Nephron (organoid): Measurements from ENCODE around the gene ETV3L.

Source experiments
- H3K27ac Mint-ChIP-seq, 3 experiments: 2 replicates each; pipeline ENCODE4 v1.8.0; 2020; ENCODE audit warnings: mixed read lengths in 3 of 3, mild to moderate bottlenecking in 2 of 3, moderate library complexity in 1 of 3
- H3K27me3 Mint-ChIP-seq: 2 replicates; pipeline ENCODE4 v1.8.0; 2021; ENCODE audit warnings: low read depth, mild to moderate bottlenecking, moderate library complexity, mixed read lengths
- H3K36me3 Mint-ChIP-seq: 2 replicates; pipeline ENCODE4 v1.8.0; 2020; ENCODE audit warnings: low read depth, mixed read lengths
- H3K4me1 Mint-ChIP-seq: 2 replicates; pipeline ENCODE4 v1.8.0; 2020; ENCODE audit warnings: mixed read lengths
- H3K4me3 Mint-ChIP-seq, 3 experiments: 2 replicates each; pipeline ENCODE4 v1.8.0; 2020; ENCODE audit warnings: mild to moderate bottlenecking in 3 of 3, mixed read lengths in 3 of 3, moderate library complexity in 2 of 3
- H3K9me3 Mint-ChIP-seq: 2 replicates; pipeline ENCODE4 v1.8.0; 2020; ENCODE audit warnings: mixed read lengths
- CTCF ChIP-seq, 3 experiments: fragments of 200-600 bp; sonication (generic); IDR thresholded peaks; one replicate each; pipeline ENCODE4 v1.5.0; 2021; ENCODE audit warnings: antibody characterized with exemption in 3 of 3; ENCODE audit not compliant: unreplicated experiment in 3 of 3

Gene ETV3L

GRCh38 chr1:157043685-157044084 is 55.9 kb downstream of the ETV3L start:
- no peak for TF ChIP-seq CTCF (IDR thresholded peaks at IDR 0.05; ENCODE audit: unreplicated experiment in 3 of 3)

GRCh38 chr1:157042846-157043245 is 56.8 kb downstream of the ETV3L start:
- H3K27me3 Mint-ChIP-seq: no peaks in the 10 kb centered on the region
- H3K4me3 Mint-ChIP-seq: peak overlapping the region; percentile 93 to 94 (median 93)
- H3K4me1 Mint-ChIP-seq: peaks cover 51% of the 10 kb centered on the region
- peaks cover 5% of the 10 kb centered on the region for H3K36me3 Mint-ChIP-seq
- H3K27ac Mint-ChIP-seq: peak overlapping the region in 2 of 3 experiments; percentile 66 to 78
- TF ChIP-seq CTCF (IDR thresholded peaks at IDR 0.05; ENCODE audit: unreplicated experiment in 3 of 3): no peak
- no peaks in the 10 kb centered on the region for H3K9me3 Mint-ChIP-seq

More at GRCh38 chr1:157043685-157044084, 55.9 kb downstream of the ETV3L start:
- peaks cover 51% of the 10 kb centered on the region for H3K4me1 Mint-ChIP-seq
- H3K27me3 Mint-ChIP-seq: no peaks in the 10 kb centered on the region
- H3K27ac Mint-ChIP-seq: peak overlapping the region; percentile 66 to 99 (median 78)
- peaks cover 5% of the 10 kb centered on the region for H3K36me3 Mint-ChIP-seq
- no peaks in the 10 kb centered on the region for H3K9me3 Mint-ChIP-seq
- H3K4me3 Mint-ChIP-seq: peak overlapping the region; percentile 93 to 94 (median 93)
